T-helper 1 cell treated with Interleukin-12 subunit alpha and Interleukin-12 subunit beta and Interleukin-4 antibody, amounts not matched to agents 30 μg/mL and 1 μg/mL, for 36 hours (primary cell): ENCODE results near the gene PARP3.
"Not testable (repeated sequence)": the region's sequence is repeated elsewhere in the genome, so short reads cannot be mapped to it uniquely, and the experiment has no call there.

Source experiments
- H3K27ac Mint-ChIP-seq: one replicate; pipeline ENCODE4 v1.8.0; 2021; ENCODE audit warnings: mild to moderate bottlenecking, mixed read lengths
- H3K27me3 Mint-ChIP-seq: one replicate; pipeline ENCODE4 v1.8.0; 2021; ENCODE audit warnings: low read depth, mixed read lengths
- H3K36me3 Mint-ChIP-seq: one replicate; pipeline ENCODE4 v1.8.0; 2021; ENCODE audit warnings: low read depth, mixed read lengths
- H3K4me1 Mint-ChIP-seq: one replicate; pipeline ENCODE4 v1.8.0; 2021; ENCODE audit warnings: low read depth, mixed read lengths
- H3K4me3 Mint-ChIP-seq: one replicate; pipeline ENCODE4 v1.8.0; 2021; ENCODE audit warnings: mild to moderate bottlenecking, moderate library complexity, mixed read lengths
- H3K9me3 Mint-ChIP-seq: one replicate; pipeline ENCODE4 v1.8.0; 2021; ENCODE audit warnings: mixed read lengths

The PARP3 gene

DNA sequence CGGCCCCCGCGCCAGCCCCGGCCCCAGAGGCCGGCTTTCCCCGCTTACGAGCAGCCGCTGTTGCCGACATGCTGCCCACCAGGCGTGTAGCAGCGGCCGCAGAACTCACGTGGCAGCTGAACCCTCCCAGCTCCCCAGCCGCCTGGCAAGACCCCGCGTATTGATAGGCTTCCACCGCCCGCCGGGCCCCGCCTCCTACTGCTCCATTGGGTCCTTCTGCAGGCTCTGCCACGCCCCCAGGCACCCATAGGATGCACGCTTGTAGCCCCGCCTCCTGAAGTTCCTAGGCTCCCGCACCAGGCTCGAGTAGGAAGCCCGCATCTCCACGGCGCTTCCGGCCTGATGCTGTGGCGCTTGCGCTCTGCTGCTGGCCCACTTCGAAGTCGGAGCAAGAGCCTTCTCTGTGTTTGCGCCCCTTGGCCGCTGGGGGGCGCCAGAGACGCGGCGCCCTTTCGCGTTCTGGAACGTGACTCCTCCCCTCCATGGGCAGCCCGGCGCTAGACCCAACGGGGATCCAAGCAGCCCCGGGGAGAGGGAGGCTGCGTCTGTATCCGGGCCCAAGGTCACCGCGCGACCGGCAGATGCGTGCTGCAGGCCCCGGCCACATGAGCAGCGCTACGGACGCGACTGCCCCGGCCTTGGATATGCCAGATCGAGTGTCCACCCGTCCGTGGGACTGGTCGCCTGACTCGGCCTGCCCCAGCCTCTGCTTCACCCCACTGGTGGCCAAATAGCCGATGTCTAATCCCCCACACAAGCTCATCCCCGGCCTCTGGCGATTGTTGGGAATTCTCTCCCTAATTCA is at the start of gene PARP3, which contains the start of gene RRP9:
Gene PARP3 (plus strand): TSS at position 566 of the 805 bp plus-strand sequence. CDS start 993 bp downstream, outside the sequence.
Gene RRP9 (minus strand): TSS at position 107 of the 805 bp plus-strand sequence. CDS start 37 bp downstream, at position 70.
- Mint-ChIP-seq H3K9me3 (no peaks in the 10 kb centered on the region), H3K4me1 (peaks cover 27% of the 10 kb centered on the region), H3K36me3 (peaks cover 8% of the 10 kb centered on the region), H3K27me3 (no peaks in the 10 kb centered on the region), H3K27ac (peak within 1 kb of the TSS; percentile 89), H3K4me3 (peak within 1 kb of the TSS; percentile 94)

DNA sequence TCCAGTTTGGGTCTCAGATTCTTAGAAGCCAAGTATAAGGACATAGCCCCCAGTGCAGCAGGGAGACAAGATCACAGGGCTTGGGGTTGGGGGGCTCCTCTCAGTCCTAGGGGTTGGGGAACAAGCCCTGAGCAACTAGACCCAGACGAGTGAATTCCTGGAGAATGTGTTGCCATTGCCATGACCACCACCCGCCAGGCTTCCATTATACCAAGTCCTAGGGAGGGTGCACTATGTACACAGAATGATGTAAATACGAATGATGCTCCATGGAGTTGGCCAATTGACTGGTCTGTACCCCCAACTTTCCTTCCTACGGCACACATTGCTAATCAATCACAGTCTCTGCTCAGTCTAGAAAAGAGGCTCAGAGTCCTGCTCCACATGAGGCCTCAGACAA is 47.8 kb upstream of the PARP3 start:
- no peaks in the 10 kb centered on the region for H3K36me3 Mint-ChIP-seq
- H3K27me3 Mint-ChIP-seq = peaks cover 31% of the 10 kb centered on the region

DNA sequence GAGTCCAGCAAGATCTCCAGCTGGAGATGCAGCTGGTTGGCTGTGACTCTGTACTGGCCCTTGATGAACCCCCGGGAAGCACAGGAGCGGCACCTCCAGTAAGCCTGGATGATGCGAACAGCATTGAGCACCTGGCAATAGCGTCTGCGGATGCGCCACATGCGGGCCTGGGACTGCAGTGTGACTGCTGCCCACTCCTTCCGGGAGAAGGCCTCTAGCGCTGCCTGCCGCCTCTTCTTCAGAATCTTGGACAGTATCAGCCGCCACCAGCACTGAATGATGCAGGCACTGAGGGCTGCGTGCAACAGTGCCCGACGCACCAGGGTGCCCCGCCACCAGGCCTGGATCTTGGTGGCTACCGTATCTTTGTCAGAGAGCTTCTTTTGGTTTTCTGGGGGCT is 47.2 kb upstream of the PARP3 start:
- Mint-ChIP-seq H3K36me3 (no peaks in the 10 kb centered on the region), H3K4me3 (no peak overlapping the region), H3K27me3 (peaks cover 31% of the 10 kb centered on the region), H3K9me3 (no peaks in the 10 kb centered on the region), H3K4me1 (peaks cover 8% of the 10 kb centered on the region), H3K27ac (no peak overlapping the region)

More for the DNA sequence above, 47.8 kb upstream of the PARP3 start:
- no peak overlapping the region for H3K4me3 Mint-ChIP-seq
- H3K9me3 Mint-ChIP-seq = no peaks in the 10 kb centered on the region
- no peak overlapping the region for H3K27ac Mint-ChIP-seq
- peaks cover 8% of the 10 kb centered on the region for H3K4me1 Mint-ChIP-seq

GRCh38 chr3:51896607-51897305 is 45.4 kb upstream of the PARP3 start:
- Mint-ChIP-seq H3K4me3 (no peak overlapping the region), H3K9me3 (no peaks in the 10 kb centered on the region), H3K27me3 (peaks cover 31% of the 10 kb centered on the region), H3K27ac (no peak overlapping the region), H3K4me1 (peaks cover 5% of the 10 kb centered on the region), H3K36me3 (no peaks in the 10 kb centered on the region)

DNA sequence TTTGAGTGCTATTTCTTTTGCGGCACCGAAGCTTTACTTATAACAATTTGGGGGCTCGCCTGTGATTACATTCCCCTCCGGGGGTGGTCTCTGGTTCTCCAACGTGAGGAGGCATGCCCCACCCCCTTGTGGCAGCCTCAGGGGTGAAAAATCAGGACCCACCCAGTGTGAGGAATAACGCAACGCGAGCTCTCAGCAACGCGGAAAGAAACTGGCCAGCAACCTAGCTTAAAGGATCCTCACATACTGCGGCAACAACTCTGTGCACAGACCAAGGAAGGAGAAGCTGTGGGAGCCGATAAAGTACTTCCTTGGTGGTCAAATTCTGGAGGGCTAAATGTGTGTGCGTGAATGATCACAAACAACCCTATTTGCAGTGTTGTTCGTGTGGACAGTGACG is 44.8 kb upstream of the PARP3 start:
- Mint-ChIP-seq H3K27me3 (peaks cover 26% of the 10 kb centered on the region), H3K4me3 (no peak overlapping the region), H3K4me1 (no peaks in the 10 kb centered on the region)

GRCh38 chr3:51900043-51900442 is 42.1 kb upstream of the PARP3 start:
- not testable (repeated sequence) for H3K9me3 Mint-ChIP-seq, H3K4me3 Mint-ChIP-seq, H3K4me1 Mint-ChIP-seq, H3K36me3 Mint-ChIP-seq, H3K27ac Mint-ChIP-seq
- H3K27me3 Mint-ChIP-seq = peaks cover 24% of the 10 kb centered on the region

More for the DNA sequence above, 44.8 kb upstream of the PARP3 start:
- Mint-ChIP-seq H3K9me3 (no peaks in the 10 kb centered on the region), H3K27ac (no peak overlapping the region), H3K36me3 (no peaks in the 10 kb centered on the region)

DNA sequence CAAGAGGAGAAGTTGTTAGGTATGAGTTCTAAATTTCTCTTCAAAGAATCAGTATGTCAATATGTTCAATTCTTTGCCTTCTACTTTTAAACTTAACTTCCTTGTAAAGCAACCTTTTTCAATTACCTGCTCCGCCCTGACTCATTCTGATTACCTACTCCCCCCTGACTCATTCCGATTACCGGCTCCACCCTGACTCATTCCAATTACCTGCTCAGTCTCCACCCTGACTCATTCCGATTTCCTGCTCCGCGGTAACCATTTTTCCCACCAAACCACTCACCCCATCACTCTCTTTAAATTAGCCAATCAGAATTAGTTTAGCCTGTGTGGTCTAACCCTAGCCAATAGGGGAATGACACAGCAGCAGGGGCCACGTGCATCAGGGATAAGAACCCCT is 39.8 kb upstream of the PARP3 start:
- H3K36me3 Mint-ChIP-seq, H3K9me3 Mint-ChIP-seq, H3K4me1 Mint-ChIP-seq, H3K4me3 Mint-ChIP-seq, H3K27ac Mint-ChIP-seq: not testable (repeated sequence)
- peaks cover 17% of the 10 kb centered on the region for H3K27me3 Mint-ChIP-seq

- H3K9me3 Mint-ChIP-seq = peaks cover 9% of the 10 kb centered on the region
- H3K27me3 Mint-ChIP-seq = peaks cover 9% of the 10 kb centered on the region
These were observed 37.9 kb upstream of the PARP3 start for GRCh38 chr3:51904034-51904823.

GRCh38 chr3:51908026-51908425 is 34.1 kb upstream of the PARP3 start:
- no peak overlapping the region for H3K27ac Mint-ChIP-seq
- H3K4me1 Mint-ChIP-seq = no peaks in the 10 kb centered on the region
- peaks cover 7% of the 10 kb centered on the region for H3K27me3 Mint-ChIP-seq
- no peak overlapping the region for H3K4me3 Mint-ChIP-seq
- H3K36me3 Mint-ChIP-seq = peaks cover 3% of the 10 kb centered on the region
- peaks cover 10% of the 10 kb centered on the region for H3K9me3 Mint-ChIP-seq

More at GRCh38 chr3:51904034-51904823, 37.9 kb upstream of the PARP3 start:
- no peak overlapping the region for H3K4me3 Mint-ChIP-seq
- no peak overlapping the region for H3K27ac Mint-ChIP-seq
- H3K36me3 Mint-ChIP-seq = peaks cover 3% of the 10 kb centered on the region
- no peaks in the 10 kb centered on the region for H3K4me1 Mint-ChIP-seq

GRCh38 chr3:51916418-51916817 is 25.7 kb upstream of the PARP3 start:
- H3K36me3 Mint-ChIP-seq = no peaks in the 10 kb centered on the region
- H3K27ac Mint-ChIP-seq = no peak overlapping the region

DNA sequence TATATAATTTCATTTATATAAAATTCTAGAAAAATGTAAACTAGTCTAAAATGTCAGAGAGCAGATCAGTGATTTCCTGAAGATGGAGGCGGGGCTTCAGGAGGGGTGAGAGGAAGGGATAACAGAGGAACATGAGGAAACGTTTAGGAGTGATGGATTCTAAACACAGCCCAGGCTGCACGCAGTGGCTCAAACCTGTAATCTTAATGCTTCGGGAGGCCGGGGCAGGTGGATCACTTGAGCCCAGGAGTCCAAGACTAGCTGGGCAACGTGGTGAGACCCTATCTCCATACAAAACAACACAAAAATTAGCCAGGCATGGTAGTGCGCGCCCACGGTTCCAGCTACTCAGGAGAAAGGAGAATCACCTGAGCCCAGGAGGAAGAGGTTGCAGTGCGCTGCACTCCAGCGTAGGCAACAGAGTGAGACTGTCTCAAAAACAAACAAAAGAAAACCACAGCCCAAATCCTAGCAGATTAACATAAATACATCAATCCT is 21.0 kb upstream of the PARP3 start:
- no peaks in the 10 kb centered on the region for H3K9me3 Mint-ChIP-seq
- peaks cover 16% of the 10 kb centered on the region for H3K27me3 Mint-ChIP-seq
- no peaks in the 10 kb centered on the region for H3K4me1 Mint-ChIP-seq
- H3K27ac Mint-ChIP-seq = no peak overlapping the region
- H3K36me3 Mint-ChIP-seq = no peaks in the 10 kb centered on the region
- H3K4me3 Mint-ChIP-seq = no peak overlapping the region

More at GRCh38 chr3:51916418-51916817, 25.7 kb upstream of the PARP3 start:
- peaks cover 22% of the 10 kb centered on the region for H3K27me3 Mint-ChIP-seq
- no peak overlapping the region for H3K4me3 Mint-ChIP-seq
- H3K9me3 Mint-ChIP-seq = no peaks in the 10 kb centered on the region
- H3K4me1 Mint-ChIP-seq = no peaks in the 10 kb centered on the region

DNA sequence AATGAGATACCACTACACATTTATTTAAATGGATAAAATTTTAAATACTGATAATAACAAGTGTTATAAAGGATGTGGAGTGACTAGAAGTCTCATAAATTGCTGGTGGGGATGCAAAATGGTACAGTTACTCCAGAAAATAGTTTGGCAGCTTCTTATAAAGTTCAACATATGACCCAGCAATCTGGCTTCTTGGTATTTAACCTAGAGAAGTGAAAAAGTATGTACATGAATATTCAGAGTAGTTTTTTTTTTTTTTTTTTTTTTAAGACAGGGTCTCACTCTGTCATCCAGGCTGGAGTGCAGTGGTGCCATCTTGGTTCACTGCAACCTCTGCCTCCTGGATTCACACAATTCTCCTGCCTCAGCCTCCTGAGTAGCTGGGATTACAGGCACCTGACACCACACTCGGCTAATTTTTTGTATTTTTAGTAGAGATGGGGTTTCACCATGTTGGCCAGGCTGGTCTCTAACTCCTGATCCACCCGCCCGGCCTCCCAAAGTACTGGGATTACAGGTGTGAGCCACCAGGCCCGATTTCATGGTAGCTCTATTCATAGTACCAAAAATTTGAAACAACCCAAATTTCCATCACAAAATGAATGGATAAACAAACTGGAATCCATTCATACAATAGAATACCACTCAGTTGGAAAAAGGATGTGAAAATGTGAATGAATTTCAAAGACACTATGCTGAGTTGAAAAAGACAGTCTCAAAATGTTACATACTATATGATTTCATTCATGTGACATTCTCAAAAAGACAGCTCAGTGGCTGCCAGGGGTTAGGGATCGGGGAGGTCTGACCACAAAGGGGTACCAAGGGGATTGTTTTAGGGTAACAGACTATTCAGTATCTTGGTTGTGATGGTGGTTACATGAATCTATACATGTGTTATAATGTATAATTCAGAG is 14.8 kb upstream of the PARP3 start:
- H3K4me1 Mint-ChIP-seq = no peaks in the 10 kb centered on the region
- peaks cover 2% of the 10 kb centered on the region for H3K36me3 Mint-ChIP-seq
- H3K4me3 Mint-ChIP-seq = no peak overlapping the region
- no peaks in the 10 kb centered on the region for H3K9me3 Mint-ChIP-seq
- no peak overlapping the region for H3K27ac Mint-ChIP-seq
- H3K27me3 Mint-ChIP-seq = no peaks in the 10 kb centered on the region

DNA sequence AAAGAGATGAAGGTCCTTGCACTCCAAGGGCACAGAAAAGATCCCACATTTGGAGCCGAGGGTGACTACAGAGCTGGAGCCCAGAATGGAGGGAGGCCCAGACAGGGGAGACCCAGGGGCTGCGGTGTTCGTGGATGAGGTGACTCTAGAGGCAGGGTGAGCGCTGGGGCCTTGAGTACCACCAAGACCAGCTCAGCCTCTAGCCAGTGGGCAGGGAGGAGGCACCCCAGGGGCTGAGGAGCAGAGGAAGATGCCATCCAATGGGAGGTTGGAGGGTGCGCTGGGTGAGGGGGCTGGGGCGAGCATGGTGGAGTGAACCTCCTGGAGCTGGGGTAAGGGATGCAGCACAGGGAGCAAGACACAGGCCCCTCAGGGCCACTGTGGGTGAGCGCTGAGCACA is 13.7 kb upstream of the PARP3 start:
- no peak overlapping the region for H3K27ac Mint-ChIP-seq
- no peaks in the 10 kb centered on the region for H3K4me1 Mint-ChIP-seq
- no peaks in the 10 kb centered on the region for H3K27me3 Mint-ChIP-seq
- no peak overlapping the region for H3K4me3 Mint-ChIP-seq
- H3K36me3 Mint-ChIP-seq = peaks cover 2% of the 10 kb centered on the region
- H3K9me3 Mint-ChIP-seq = no peaks in the 10 kb centered on the region
